HepG2 (cell line): Measurements from ENCODE around the gene WDR81. TPM values are rescaled to one million over a fixed set of nuclear protein-coding genes. Genes with fewer than 3 reads are reported as not detected.
A peak's percentile ranks its signal among the peaks of the same experiment; 100 is the strongest.

ENCODE experiments used
- ARID5B ChIP-seq: IDR thresholded peaks from 2 replicates; pipeline ENCODE4 v1.4.0; 2020; ENCODE audit warnings: mild to moderate bottlenecking, missing genetic modification reagents
- ATAD3A ChIP-seq: sonication (generic); formaldehyde crosslinking; IDR thresholded peaks from 2 replicates; pipeline ENCODE4 v1.4.0; 2020; ENCODE audit warnings: missing genetic modification reagents
- CBX1 ChIP-seq: IDR thresholded peaks from one replicate; pipeline ENCODE4 v1.6.1; 2016; ENCODE audit warnings: antibody characterized with exemption, low read depth
- DDIT3 ChIP-seq: sonication (generic); formaldehyde crosslinking; IDR thresholded peaks from 2 replicates; pipeline ENCODE4 v1.4.0; 2020; ENCODE audit warnings: mild to moderate bottlenecking, missing genetic modification reagents
- E2F5 ChIP-seq: sonication (generic); formaldehyde crosslinking; conservative IDR thresholded peaks from 2 replicates; pipeline ENCODE4 v1.4.0; 2020; ENCODE audit warnings: missing genetic modification reagents
- IRF9 ChIP-seq: sonication (generic); formaldehyde crosslinking; IDR thresholded peaks from 2 replicates; pipeline ENCODE4 v1.8.0; 2022; ENCODE audit warnings: missing genetic modification reagents, mild to moderate bottlenecking, borderline replicate concordance
- KDM4B ChIP-seq: sonication (generic); formaldehyde crosslinking; IDR thresholded peaks from 2 replicates; pipeline ENCODE4 v1.4.0; 2020; ENCODE audit warnings: missing genetic modification reagents
- PRDM10 ChIP-seq: sonication (generic); formaldehyde crosslinking; IDR thresholded peaks from 2 replicates; pipeline ENCODE4 v1.4.0; 2020; ENCODE audit warnings: low read depth, missing genetic modification reagents
- TEF ChIP-seq: sonication (generic); formaldehyde crosslinking; IDR thresholded peaks from 2 replicates; pipeline ENCODE4 v1.5.0; 2020; ENCODE audit warnings: missing genetic modification reagents
- YEATS4 ChIP-seq: sonication (generic); formaldehyde crosslinking; IDR thresholded peaks from 2 replicates; pipeline ENCODE4 v1.4.0; 2020; ENCODE audit warnings: missing genetic modification reagents, borderline replicate concordance
- ZNF703 ChIP-seq: sonication (generic); formaldehyde crosslinking; IDR thresholded peaks from 2 replicates; pipeline ENCODE4 v1.5.1; 2020; ENCODE audit warnings: missing genetic modification reagents, mild to moderate bottlenecking, moderate library complexity, borderline replicate concordance
- ZNF772 ChIP-seq: sonication (generic); formaldehyde crosslinking; IDR thresholded peaks from 2 replicates; pipeline ENCODE4 v1.5.0; 2020; ENCODE audit warnings: mild to moderate bottlenecking, missing genetic modification reagents
- ZNF781 ChIP-seq: sonication (generic); formaldehyde crosslinking; IDR thresholded peaks from 2 replicates; pipeline ENCODE4 v1.5.1; 2020; ENCODE audit warnings: borderline replicate concordance, mild to moderate bottlenecking, missing genetic modification reagents; ENCODE audit errors: not compliant biosample characterization
- ZNF782 ChIP-seq: sonication (generic); formaldehyde crosslinking; IDR thresholded peaks from 2 replicates; pipeline ENCODE4 v1.4.0; 2020; ENCODE audit warnings: missing genetic modification reagents, mild to moderate bottlenecking, borderline replicate concordance
- ZSCAN12 ChIP-seq: sonication (generic); formaldehyde crosslinking; IDR thresholded peaks from 2 replicates; pipeline ENCODE4 v1.9.0; 2021; ENCODE audit warnings: mild to moderate bottlenecking, missing genetic modification reagents
- ZZZ3 ChIP-seq: sonication (generic); formaldehyde crosslinking; IDR thresholded peaks from 2 replicates; pipeline ENCODE4 v1.4.0; 2020; ENCODE audit warnings: missing genetic modification reagents, mild to moderate bottlenecking, borderline replicate concordance
- polyA plus RNA-seq, 8 experiments: library from polyadenylated mRNA; depleted of rRNA in 3 of 8; stranded (reverse) in 7 of 8; unstranded in 1 of 8; fragments of >200 nt; fragmentation: Illumina TruSeq in 4 of 8; extraction: Trizol in 4 of 8; gene quantifications; 2 replicates each; pipeline versions ENCODE4 v1.2.1 to v1.2.3, GENCODE V29; 2011 to 2016; ENCODE audit warnings: low read depth in 4 of 8, missing spikeins in 1 of 8, mixed read lengths in 1 of 8; ENCODE audit not compliant: insufficient read depth in 1 of 8
- total RNA-seq, 5 experiments: library from RNA; depleted of rRNA; stranded (reverse); fragments of >200 nt; fragmentation: Illumina TruSeq; extraction: Trizol; gene quantifications; 2 replicates each; pipeline ENCODE4 v1.2.3, GENCODE V29; 2016; ENCODE audit warnings: low read depth in 1 of 5

Gene WDR81
- total and polyA plus RNA-seq, 2 of the 13 experiments (the other 11 are each of a cell fraction or from before 2014, with no cell fraction given): 9.1 to 16.7 TPM

GRCh38 chr17:1684378-1685189 lies 39.9 kb upstream of the WDR81 start, which contains the start of gene PRPF8 (continued):
- no peak for TF ChIP-seq PRDM10 (CRISPR knock-in tag)
- TF ChIP-seq ZNF772 (CRISPR knock-in tag): 0 out of 2 replicates have a peak, but pooled peaks have one; percentile 54
- TF ChIP-seq TEF (CRISPR knock-in tag): no peak
- no peak for TF ChIP-seq DDIT3 (CRISPR knock-in tag)
- peak; percentile 54 for TF ChIP-seq ZNF781
- TF ChIP-seq KDM4B (CRISPR knock-in tag): 0 out of 2 replicates have a peak, but pooled peaks have one; percentile 31
- no peak for TF ChIP-seq ZSCAN12 (CRISPR knock-in tag)
- TF ChIP-seq E2F5 (CRISPR knock-in tag): no peak
- no peak for TF ChIP-seq ZZZ3 (CRISPR knock-in tag)
- TF ChIP-seq ZNF782 (CRISPR knock-in tag): 0 out of 2 replicates have a peak, but pooled peaks have one; percentile 45
- no peak; the same call in 1 of the 2 replicates for TF ChIP-seq IRF9 (CRISPR knock-in tag)
- peak; percentile 97 for TF ChIP-seq YEATS4 (CRISPR knock-in tag)
- TF ChIP-seq ATAD3A (CRISPR knock-in tag): no peak
- 0 out of 2 replicates have a peak, but pooled peaks have one; percentile 50 for TF ChIP-seq ZNF703 (CRISPR knock-in tag)
- TF ChIP-seq CBX1: no peak
- peak; percentile 31; the same call in 1 of the 2 replicates for TF ChIP-seq ARID5B (CRISPR knock-in tag)
